IPS-NIHi7 (cell line): Measurements from ENCODE around the gene CCDC112.
"Not testable (repeated sequence)": the region's sequence is repeated elsewhere in the genome, so short reads cannot be mapped to it uniquely, and the experiment has no call there.

Experiments used
- DNase-seq: peaks from one replicate; pipeline ENCODE4 v3.0.0; 2012; ENCODE audit warnings: mixed read lengths; ENCODE audit errors: extremely low spot score

CCDC112 gene

GRCh38 chr5:115262321-115263077 lies 34.0 kb downstream of the CCDC112 start, which contains the start of gene PGGT1B:
Gene PGGT1B (minus strand): TSS chr5:115262877. CDS start chr5:115262851, 26 bp downstream.
- DNase-seq = peak; percentile 76

- peak; percentile 17 for DNase-seq
These were observed 34.5 kb downstream of the CCDC112 start for GRCh38 chr5:115262011-115262320.

GRCh38 chr5:115260248-115260647 lies 36.2 kb downstream of the CCDC112 start:
- no peak for DNase-seq

GRCh38 chr5:115257981-115258380 lies 38.5 kb downstream of the CCDC112 start:
- DNase-seq = no peak

GRCh38 chr5:115249379-115249778 lies 47.1 kb downstream of the CCDC112 start:
- not testable (repeated sequence) for DNase-seq

GRCh38 chr5:115246361-115246991 lies 50.0 kb downstream of the CCDC112 start:
- peak; percentile 52 for DNase-seq

GRCh38 chr5:115243412-115243811 lies 53.0 kb downstream of the CCDC112 start:
- no peak for DNase-seq

- no peak for DNase-seq
These were observed 54.4 kb downstream of the CCDC112 start for GRCh38 chr5:115241881-115242642.

GRCh38 chr5:115237066-115237465 lies 59.4 kb downstream of the CCDC112 start:
- DNase-seq = no peak

GRCh38 chr5:115236599-115236998 lies 59.9 kb downstream of the CCDC112 start:
- DNase-seq = no peak

- DNase-seq = no peak
These were observed 64.9 kb downstream of the CCDC112 start for GRCh38 chr5:115231598-115231997.

GRCh38 chr5:115229606-115230005 lies 66.8 kb downstream of the CCDC112 start:
- DNase-seq = no peak

GRCh38 chr5:115227281-115227680 lies 69.2 kb downstream of the CCDC112 start:
- DNase-seq = no peak
